B cell (primary cell): ENCODE data around the gene RIPPLY2. TPM values are rescaled to one million over a fixed set of nuclear protein-coding genes. Genes with fewer than 3 reads are reported as not detected.

Experiments used
- ATAC-seq: fragments of 200-7000 bp; cut with Tn5 transposase; one replicate; pipeline ENCODE4 v1.10.0; 2021; ENCODE audit warnings: low read depth, mild to moderate bottlenecking, moderate number of reproducible peaks, moderate library complexity
- CTCF ChIA-PET: fragments of 350-600 bp; sonication (Branson Sonifier 250); formaldehyde crosslinking; loops from one replicate; lab custom pipeline; 2021; ENCODE audit warnings: antibody characterized with exemption, inconsistent platforms; lab: Charles Lee
- POLR2A ChIA-PET: fragments of 350-600 bp; sonication (Branson Sonifier 250); formaldehyde crosslinking; loops from one replicate; lab custom pipeline; 2021; ENCODE audit warnings: antibody characterized with exemption; lab: Charles Lee
- DNase-seq: peaks from one replicate; pipeline ENCODE4 v3.0.0; 2013
- H2AFZ ChIP-seq: 2 replicates; pipeline ENCODE4 v1.6.1; 2012; ENCODE audit warnings: mild to moderate bottlenecking, low read depth, low read length; ENCODE audit not compliant: insufficient read depth, poor library complexity, severe bottlenecking
- H3K27ac ChIP-seq, 2 donors: 1 replicate in 1 of 2; 2 replicates in 1 of 2; pipeline ENCODE4 v1.5.1; 2012 to 2013; ENCODE audit warnings: low read length in 2 of 2, mild to moderate bottlenecking in 2 of 2, moderate library complexity in 1 of 2
- H3K27me3 ChIP-seq, 4 experiments: fragments of 200-600 bp in 1 of 4; sonication (generic) in 1 of 4; replicated peaks in 1 of 4; 1 replicate in 2 of 4; 2 replicates in 2 of 4; pipeline versions ENCODE4 v1.6.1 to v1.7.0; 2013 to 2016; ENCODE audit warnings: low read length in 3 of 4, mild to moderate bottlenecking in 2 of 4, mixed read lengths in 1 of 4, moderate library complexity in 1 of 4; ENCODE audit not compliant: insufficient read depth in 4 of 4, control insufficient read depth in 3 of 4; ENCODE audit errors: control extremely low read depth in 1 of 4
- H3K36me3 ChIP-seq, 2 experiments: replicated peaks in 1 of 2; 1 replicate in 1 of 2; 2 replicates in 1 of 2; pipeline versions ENCODE4 v1.6.1 to v1.7.1; 2013; ENCODE audit warnings: low read length in 1 of 2; ENCODE audit not compliant: insufficient read depth in 2 of 2, control insufficient read depth in 1 of 2; ENCODE audit errors: control extremely low read depth in 1 of 2, extremely low read depth in 1 of 2
- H3K4me1 ChIP-seq, 2 donors: fragments of 200-600 bp in 1 of 2; sonication (generic) in 1 of 2; 1 replicate in 1 of 2; 2 replicates in 1 of 2; pipeline versions ENCODE4 v1.5.1 to v1.6.1; 2013 to 2017; ENCODE audit warnings: low read length in 2 of 2; ENCODE audit not compliant: control insufficient read depth in 2 of 2, insufficient read depth in 2 of 2
- H3K4me2 ChIP-seq: replicated peaks from 2 replicates; pipeline ENCODE3; 2012; ENCODE audit warnings: mild to moderate bottlenecking, low read depth, low read length; ENCODE audit not compliant: poor library complexity, severe bottlenecking
- H3K4me3 ChIP-seq, 5 experiments: fragments of 200-600 bp in 1 of 5; sonication (generic) in 1 of 5; 1 replicate in 3 of 5; 2 replicates in 2 of 5; pipeline versions ENCODE4 v1.5.1 to v1.7.0; 2011 to 2016; ENCODE audit warnings: low read length in 4 of 5, mild to moderate bottlenecking in 4 of 5, low read depth in 2 of 5, control low read depth in 1 of 5, moderate library complexity in 1 of 5; ENCODE audit not compliant: insufficient read depth in 1 of 5; ENCODE audit errors: control extremely low read depth in 1 of 5, extremely low read depth in 1 of 5
- H3K79me2 ChIP-seq: fragments of 200-600 bp; sonication (generic); one replicate; pipeline ENCODE4 v1.6.0; 2016; ENCODE audit warnings: low read length; ENCODE audit not compliant: control insufficient read depth, insufficient read depth
- H3K9ac ChIP-seq: fragments of 200-600 bp; sonication (generic); 2 replicates; pipeline ENCODE4 v1.6.1; 2017; ENCODE audit warnings: mild to moderate bottlenecking, low read length, moderate library complexity
- H3K9me3 ChIP-seq, 3 donors: one replicate each; pipeline versions ENCODE4 v1.6.1 to v1.7.1; 2013; ENCODE audit warnings: low read length in 2 of 3; ENCODE audit not compliant: control insufficient read depth in 2 of 3, insufficient read depth in 1 of 3; ENCODE audit errors: control extremely low read depth in 1 of 3
- H4K20me1 ChIP-seq: 2 replicates; pipeline ENCODE4 v1.6.0; 2012; ENCODE audit warnings: mild to moderate bottlenecking, low read length; ENCODE audit not compliant: insufficient read depth, control insufficient read depth, poor library complexity, severe bottlenecking
- H3K27ac Mint-ChIP-seq: one replicate; pipeline ENCODE4 v1.8.0; 2021; ENCODE audit warnings: mixed read lengths
- H3K27me3 Mint-ChIP-seq: one replicate; pipeline ENCODE4 v1.8.0; 2021; ENCODE audit warnings: mixed read lengths
- H3K4me1 Mint-ChIP-seq: one replicate; pipeline ENCODE4 v1.8.0; 2021; ENCODE audit warnings: mixed read lengths
- H3K4me3 Mint-ChIP-seq: one replicate; pipeline ENCODE4 v1.8.0; 2021; ENCODE audit warnings: mixed read lengths
- H3K9me3 Mint-ChIP-seq: one replicate; pipeline ENCODE4 v1.8.0; 2022; ENCODE audit warnings: mixed read lengths; ENCODE audit not compliant: insufficient read depth
- EZH2 ChIP-seq: IDR thresholded peaks from 2 replicates; pipeline ENCODE4 v1.6.1; 2012; ENCODE audit warnings: borderline replicate concordance, low read depth, mild to moderate bottlenecking, moderate library complexity, low read length; ENCODE audit not compliant: insufficient read depth, poor library complexity, severe bottlenecking
- WGBS: methylation state at CpG from one replicate; pipeline ENCODE4 v1.1.5; 2013; ENCODE audit warnings: missing lambda C conversion rate; ENCODE audit not compliant: insufficient coverage; 5-methylcytosine and 5-hydroxymethylcytosine counted together
- intact Hi-C: fragments of 100-400 bp; cut with micrococcal nuclease; formaldehyde crosslinking; loops from one replicate; pipeline ENCODE4 v1.10.0; 2022
- polyA plus RNA-seq: library from polyadenylated mRNA; depleted of rRNA; stranded (reverse); fragments of >200 nt; gene quantifications from 2 replicates; pipeline ENCODE4 v1.2.3, GENCODE V29; 2012
- total RNA-seq, 2 donors: library from RNA; stranded (reverse); fragments of 120-200 nt in 1 of 2; gene quantifications; 1 replicate in 1 of 2; 2 replicates in 1 of 2; pipeline versions ENCODE4 v1.2.3 to v1.2.4, GENCODE V29; 2013 to 2022
- TF ChIP-seq, protein P1 (sequence below): fragments of 200-600 bp; IDR thresholded peaks from one replicate; pipeline ENCODE4 v1.8.0; 2022; ENCODE audit warnings: antibody characterized with exemption, mild to moderate bottlenecking

Gene RIPPLY2
- total and polyA plus RNA-seq, 2 donors (not counting 1 experiment from before 2014, with no cell fraction given), result not detected

DNA sequence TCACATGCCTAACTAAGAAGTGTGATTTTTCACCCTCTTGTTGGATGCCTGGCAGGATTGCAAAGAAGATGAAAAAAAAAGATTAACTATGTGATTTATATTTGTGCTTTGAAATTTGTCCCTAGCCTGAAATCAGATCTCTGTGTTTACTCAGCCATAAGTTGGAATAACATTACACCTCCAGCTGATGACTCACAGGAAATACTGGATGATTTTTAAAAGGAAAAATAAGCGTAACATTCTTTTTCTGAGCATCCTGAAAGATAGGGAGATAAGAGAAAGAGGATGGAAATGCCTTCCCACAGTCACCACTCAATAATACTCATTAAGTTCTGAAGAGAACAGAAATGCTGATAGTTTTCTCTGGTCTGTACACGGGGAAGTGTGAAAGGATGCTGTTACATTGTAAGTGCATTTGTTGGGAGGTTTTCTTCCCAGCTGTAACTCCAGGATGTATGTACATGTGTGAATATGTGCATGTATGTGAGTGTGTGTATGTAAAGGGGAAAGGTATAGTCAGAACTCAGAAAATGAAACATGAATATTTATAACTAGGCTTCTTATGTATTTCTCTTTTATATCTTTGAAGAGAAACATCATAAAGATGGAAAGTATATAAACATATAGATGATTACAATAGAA lies 37.4 kb upstream of the RIPPLY2 start:
- H3K9me3 ChIP-seq, result no peaks in the 10 kb centered on the region
- Mint-ChIP-seq H3K27ac (no peak overlapping the region), H3K4me3 (no peak overlapping the region), H3K4me1 (no peaks in the 10 kb centered on the region), H3K9me3 (no peaks in the 10 kb centered on the region), H3K27me3 (peaks cover 4% of the 10 kb centered on the region)
- intact Hi-C loops, result no loop called here
- POLR2A ChIA-PET, result no interaction called here
- H3K27ac ChIP-seq, result no peak overlapping the region
- no peaks in the 10 kb centered on the region for H3K36me3 ChIP-seq
- ATAC-seq (no peak), DNase-seq (no peak)
- CTCF ChIA-PET, result no interaction called here
- H2AFZ ChIP-seq, result no peak overlapping the region
- no peak overlapping the region for H3K4me2 ChIP-seq
- H3K27me3 ChIP-seq, result no peaks in the 10 kb centered on the region
- no peak overlapping the region for H3K4me3 ChIP-seq
- no peak overlapping the region for H3K9ac ChIP-seq
- 0% methylated on average over 1 of the region's 2 CpGs for WGBS
- no peaks in the 10 kb centered on the region for H4K20me1 ChIP-seq
- no peaks in the 10 kb centered on the region for H3K79me2 ChIP-seq
- TF ChIP-seq, protein P1, sequence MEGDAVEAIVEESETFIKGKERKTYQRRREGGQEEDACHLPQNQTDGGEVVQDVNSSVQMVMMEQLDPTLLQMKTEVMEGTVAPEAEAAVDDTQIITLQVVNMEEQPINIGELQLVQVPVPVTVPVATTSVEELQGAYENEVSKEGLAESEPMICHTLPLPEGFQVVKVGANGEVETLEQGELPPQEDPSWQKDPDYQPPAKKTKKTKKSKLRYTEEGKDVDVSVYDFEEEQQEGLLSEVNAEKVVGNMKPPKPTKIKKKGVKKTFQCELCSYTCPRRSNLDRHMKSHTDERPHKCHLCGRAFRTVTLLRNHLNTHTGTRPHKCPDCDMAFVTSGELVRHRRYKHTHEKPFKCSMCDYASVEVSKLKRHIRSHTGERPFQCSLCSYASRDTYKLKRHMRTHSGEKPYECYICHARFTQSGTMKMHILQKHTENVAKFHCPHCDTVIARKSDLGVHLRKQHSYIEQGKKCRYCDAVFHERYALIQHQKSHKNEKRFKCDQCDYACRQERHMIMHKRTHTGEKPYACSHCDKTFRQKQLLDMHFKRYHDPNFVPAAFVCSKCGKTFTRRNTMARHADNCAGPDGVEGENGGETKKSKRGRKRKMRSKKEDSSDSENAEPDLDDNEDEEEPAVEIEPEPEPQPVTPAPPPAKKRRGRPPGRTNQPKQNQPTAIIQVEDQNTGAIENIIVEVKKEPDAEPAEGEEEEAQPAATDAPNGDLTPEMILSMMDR, result no peak
- no peaks in the 10 kb centered on the region for H3K4me1 ChIP-seq

DNA sequence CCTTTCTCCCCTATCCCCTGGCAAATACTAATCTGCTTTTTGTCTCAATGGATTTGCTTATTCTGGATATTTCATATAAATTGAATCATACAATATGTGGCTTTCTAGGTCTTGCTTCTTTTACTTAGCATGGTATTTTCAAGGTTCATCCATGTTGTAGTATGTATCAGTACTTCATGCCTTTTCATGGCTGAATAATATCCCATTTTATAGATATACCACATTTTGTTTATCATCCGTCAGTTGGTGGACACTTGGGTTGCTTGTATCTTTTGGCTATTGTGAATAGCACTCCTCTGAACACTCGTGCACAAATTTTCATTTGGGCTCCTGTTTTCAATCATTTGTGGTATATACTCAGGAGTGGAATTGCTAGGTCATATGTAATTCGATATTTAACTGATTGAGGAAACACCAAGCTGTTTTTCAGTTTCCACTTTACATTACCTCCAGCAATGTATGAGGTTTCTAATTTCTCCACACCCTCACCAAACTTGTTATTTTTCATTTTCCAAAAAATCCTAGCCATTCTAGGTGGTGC lies 30.5 kb upstream of the RIPPLY2 start:
- no peaks in the 10 kb centered on the region for H3K36me3 ChIP-seq
- H3K9me3 ChIP-seq, result no peaks in the 10 kb centered on the region
- Mint-ChIP-seq H3K27ac (no peak overlapping the region), H3K9me3 (no peaks in the 10 kb centered on the region), H3K4me1 (no peaks in the 10 kb centered on the region), H3K27me3 (peaks cover 15% of the 10 kb centered on the region), H3K4me3 (no peak overlapping the region)
- no peak overlapping the region for H3K9ac ChIP-seq
- no CpG with 5 or more reads among the region's 3 CpGs for WGBS
- H3K4me3 ChIP-seq, result no peak overlapping the region
- ChIA-PET POLR2A (no interaction called here), CTCF (no interaction called here)
- ATAC-seq, result no peak
- DNase-seq, result no peak
- intact Hi-C loops, result no loop called here
- no peak for TF ChIP-seq EZH2
- TF ChIP-seq, protein P1, result no peak
- H3K27me3 ChIP-seq, result no peaks in the 10 kb centered on the region
- no peak overlapping the region for H2AFZ ChIP-seq
- H4K20me1 ChIP-seq, result no peaks in the 10 kb centered on the region
- H3K27ac ChIP-seq, result no peak overlapping the region
- H3K4me1 ChIP-seq, result no peaks in the 10 kb centered on the region
- no peak overlapping the region for H3K4me2 ChIP-seq
- no peaks in the 10 kb centered on the region for H3K79me2 ChIP-seq
